Stimulated activated CD4-positive, alpha-beta T cell treated with anti-CD3 and anti-CD28 coated beads, Interleukin-12 subunit alpha, Interleukin-12 subunit beta, amount 100 ng/mL, for 24 hours (primary cell): ENCODE results near the gene HEXIM1.

Source experiments
- DNase-seq, 2 experiments: peaks; one replicate each; pipeline ENCODE4 v3.0.0-alpha.2; 2020; ENCODE audit warnings: low read depth in 2 of 2

Gene HEXIM1

GRCh38 chr17:45146890-45147580 lies 1.2 kb upstream of the HEXIM1 start:
- peak in 1 of 2 experiments; percentile 43 for DNase-seq

- DNase-seq: peak; percentile 61 to 70
These were observed 593 bp upstream of the HEXIM1 start for GRCh38 chr17:45147581-45148182.

- peak in 1 of 2 experiments; percentile 68 for DNase-seq
These were observed 878 bp downstream of the HEXIM1 start for GRCh38 chr17:45149037-45149668.

GRCh38 chr17:45149669-45150664 lies 1.7 kb downstream of the HEXIM1 start:
- peak in 1 of 2 experiments; percentile 38 for DNase-seq

GRCh38 chr17:45150911-45151809 lies 2.9 kb downstream of the HEXIM1 start:
- DNase-seq: no peak

GRCh38 chr17:45155029-45155428 lies 6.8 kb downstream of the HEXIM1 start:
- DNase-seq: no peak

- DNase-seq: no peak
These were observed 7.2 kb downstream of the HEXIM1 start for GRCh38 chr17:45155483-45155882.

- no peak for DNase-seq
These were observed 8.0 kb downstream of the HEXIM1 start for GRCh38 chr17:45156242-45156641.

- peak; percentile 47 to 49 for DNase-seq
These were observed 12.4 kb downstream of the HEXIM1 start for GRCh38 chr17:45160447-45161287.

GRCh38 chr17:45161288-45162024 lies 13.2 kb downstream of the HEXIM1 start, which contains the start of gene HEXIM2:
HEXIM2 (plus strand) TSS chr17:45161875; CDS start chr17:45162794, 919 bp downstream.
- DNase-seq: peak; percentile 93 to 98

GRCh38 chr17:45162025-45162687 lies 13.9 kb downstream of the HEXIM1 start:
- no peak for DNase-seq

- no peak for DNase-seq
These were observed 16.5 kb downstream of the HEXIM1 start for GRCh38 chr17:45164734-45165269.

GRCh38 chr17:45168991-45169752 lies 20.9 kb downstream of the HEXIM1 start:
- no peak for DNase-seq

GRCh38 chr17:45170280-45170930 lies 22.1 kb downstream of the HEXIM1 start:
- DNase-seq: no peak

GRCh38 chr17:45170931-45171337 lies 22.7 kb downstream of the HEXIM1 start:
- DNase-seq: no peak

GRCh38 chr17:45171338-45172231 lies 23.3 kb downstream of the HEXIM1 start:
- no peak for DNase-seq
